GM19043 (cell line): Measurements from ENCODE around the gene EBNA1BP2.
"Not testable (repeated sequence)": the region's sequence is repeated elsewhere in the genome, so short reads cannot be mapped to it uniquely, and the experiment has no call there.

Experiments used
- ATAC-seq: cut with Tn5 transposase; IDR thresholded peaks from one replicate; pipeline ENCODE4 v1.9.1; 2021; ENCODE audit warnings: low read depth; ENCODE audit not compliant: unreplicated experiment

The EBNA1BP2 gene

GRCh38 chr1:43174873-43175272, 2.8 kb upstream of the EBNA1BP2 start:
- ATAC-seq: no peak

DNA sequence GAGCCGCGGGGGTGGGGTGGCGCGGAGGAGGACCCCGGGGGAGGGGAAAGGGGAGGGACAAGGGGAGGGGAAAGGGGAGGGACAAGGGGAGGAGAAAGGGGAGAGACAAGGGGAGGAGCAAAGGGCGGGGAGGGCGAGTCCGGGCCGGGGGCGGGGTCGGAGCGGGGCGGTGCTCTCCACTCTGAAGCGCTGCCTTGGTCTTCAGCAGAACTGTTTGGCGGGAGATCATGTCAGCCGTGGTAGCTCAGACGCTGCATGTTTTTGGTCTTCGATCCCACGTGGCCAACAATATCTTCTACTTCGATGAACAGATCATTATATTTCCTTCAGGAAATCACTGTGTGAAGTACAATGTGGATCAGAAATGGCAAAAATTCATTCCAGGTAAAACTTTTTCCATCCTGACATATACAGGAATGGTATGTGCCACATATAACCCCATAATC, 460 bp upstream of the EBNA1BP2 start:
- peak; percentile 61 for ATAC-seq

DNA sequence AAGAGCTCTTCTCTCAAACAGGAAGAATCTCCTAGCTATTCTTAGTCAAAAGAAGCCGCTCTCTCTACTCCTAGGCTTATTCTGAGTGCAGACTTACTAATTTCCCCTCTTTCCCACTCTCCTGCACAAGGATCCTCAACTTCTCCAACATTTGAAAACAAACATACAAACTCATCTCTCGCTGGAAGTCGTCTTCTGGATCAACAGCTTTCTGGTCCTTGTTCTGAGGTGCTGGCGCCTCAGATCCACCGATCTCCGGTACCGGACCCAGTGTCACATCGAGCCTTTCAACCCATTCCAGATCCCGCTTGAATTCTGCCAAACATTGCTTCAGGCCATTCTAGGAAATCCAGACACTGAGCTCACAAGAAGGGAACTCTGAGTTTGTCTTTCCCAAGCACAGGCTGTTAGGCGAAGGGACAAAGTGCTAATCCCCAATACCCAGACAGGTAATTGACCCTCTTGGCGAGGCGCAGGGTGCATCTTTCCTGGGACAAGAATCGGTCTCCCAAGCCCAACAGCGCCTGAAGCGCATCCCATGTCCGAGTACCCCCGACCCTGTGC, 696 bp downstream of the EBNA1BP2 start:
- ATAC-seq: no peak

DNA sequence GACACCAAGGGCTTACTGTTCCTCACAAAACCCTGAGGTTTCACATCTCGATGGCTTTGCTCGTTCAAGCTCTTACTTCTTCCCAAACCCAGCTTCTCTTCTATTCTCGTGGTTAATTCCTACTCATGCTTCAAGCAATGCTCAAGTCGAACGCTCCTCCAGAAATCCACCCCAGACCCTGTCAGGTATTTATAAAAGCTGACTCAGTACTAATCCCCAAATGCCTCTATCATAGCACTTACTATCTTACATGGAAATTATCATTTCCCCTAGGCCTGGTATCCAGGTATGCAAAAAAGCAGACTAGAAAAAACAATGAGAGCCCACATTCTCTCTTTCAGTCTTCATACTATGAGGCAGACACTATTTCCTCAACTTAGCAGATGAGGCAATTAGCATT, 6.3 kb downstream of the EBNA1BP2 start:
- no peak for ATAC-seq

DNA sequence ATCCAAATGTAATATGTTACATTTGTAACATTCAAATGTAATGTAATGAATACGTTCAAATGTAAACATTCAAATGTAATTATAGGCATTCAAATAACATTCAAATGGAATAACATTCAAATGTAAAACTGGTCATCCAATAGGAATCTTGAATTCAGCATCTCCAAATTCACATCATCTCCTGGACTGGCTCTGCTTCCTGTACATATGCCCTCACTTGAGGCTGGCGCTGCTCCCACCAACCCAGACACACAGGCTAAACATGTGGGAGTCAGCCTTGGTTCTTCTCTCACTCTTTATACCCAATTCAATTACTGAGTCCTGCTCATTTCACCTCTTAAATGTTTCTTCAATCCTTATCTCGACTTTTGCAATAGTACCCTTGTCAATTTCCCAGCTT, 6.9 kb downstream of the EBNA1BP2 start:
- no peak for ATAC-seq

DNA sequence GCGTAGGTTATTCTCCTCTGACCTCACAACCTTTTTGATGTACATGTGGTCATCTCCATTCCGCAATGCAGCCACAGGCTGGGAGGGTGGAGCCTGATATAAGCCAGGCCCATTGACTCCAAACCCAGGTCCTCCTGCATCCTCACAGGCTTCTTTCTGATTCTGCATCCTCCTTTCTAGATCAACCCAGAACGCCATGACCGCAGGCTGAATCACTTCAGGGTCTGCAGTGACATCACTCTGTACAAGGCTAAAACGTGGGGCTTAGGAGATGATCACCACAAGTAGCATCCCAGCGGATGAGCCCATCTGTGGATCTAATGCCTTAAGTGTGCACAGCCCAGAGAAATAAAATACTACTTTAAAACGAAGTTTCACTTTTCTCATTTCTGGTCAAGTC, 16.1 kb downstream of the EBNA1BP2 start:
- no peak for ATAC-seq

DNA sequence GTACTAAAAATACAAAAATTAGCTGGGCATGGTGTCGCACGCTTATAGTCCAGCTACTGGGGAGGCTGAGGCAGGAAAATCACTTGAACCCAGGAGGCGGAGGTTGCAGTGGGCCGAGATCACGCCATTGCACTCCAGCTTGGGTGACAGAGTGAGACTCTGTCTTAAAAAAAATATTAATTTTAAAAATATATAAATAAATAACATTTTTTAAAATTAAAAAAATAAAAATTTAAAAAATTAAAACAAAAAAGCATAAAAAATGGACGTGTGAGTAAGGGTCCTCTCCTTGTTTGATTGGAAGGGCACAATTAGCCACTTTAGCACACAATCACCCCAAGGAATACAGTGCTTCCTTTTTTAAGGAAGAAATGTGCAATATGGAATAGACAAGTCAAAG, 18.6 kb downstream of the EBNA1BP2 start:
- ATAC-seq: no peak

DNA sequence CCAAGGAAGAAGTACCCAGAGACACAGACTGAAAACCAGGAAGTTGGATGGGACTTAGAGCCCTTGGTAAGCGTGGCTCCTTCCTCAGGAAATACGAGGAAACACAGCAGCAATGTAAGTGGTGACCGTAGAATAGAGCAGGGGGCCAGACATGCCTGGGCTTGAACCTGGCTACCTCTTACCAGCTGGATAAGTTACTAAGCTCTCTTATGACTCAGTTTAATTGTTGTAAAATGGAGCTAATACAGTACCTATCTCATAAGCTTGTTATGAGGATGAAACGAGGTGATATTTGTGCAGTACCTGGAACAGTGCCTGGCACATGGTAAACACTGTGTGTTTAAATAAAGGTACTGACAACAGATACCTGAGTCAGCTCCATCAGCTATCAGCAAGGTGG, 19.2 kb downstream of the EBNA1BP2 start:
- no peak for ATAC-seq

- ATAC-seq: no peak
These were observed 22.2 kb downstream of the EBNA1BP2 start for GRCh38 chr1:43149889-43150288.

GRCh38 chr1:43147625-43148327, 24.3 kb downstream of the EBNA1BP2 start:
- no peak for ATAC-seq

GRCh38 chr1:43144237-43144636, 27.9 kb downstream of the EBNA1BP2 start:
- ATAC-seq: no peak

DNA sequence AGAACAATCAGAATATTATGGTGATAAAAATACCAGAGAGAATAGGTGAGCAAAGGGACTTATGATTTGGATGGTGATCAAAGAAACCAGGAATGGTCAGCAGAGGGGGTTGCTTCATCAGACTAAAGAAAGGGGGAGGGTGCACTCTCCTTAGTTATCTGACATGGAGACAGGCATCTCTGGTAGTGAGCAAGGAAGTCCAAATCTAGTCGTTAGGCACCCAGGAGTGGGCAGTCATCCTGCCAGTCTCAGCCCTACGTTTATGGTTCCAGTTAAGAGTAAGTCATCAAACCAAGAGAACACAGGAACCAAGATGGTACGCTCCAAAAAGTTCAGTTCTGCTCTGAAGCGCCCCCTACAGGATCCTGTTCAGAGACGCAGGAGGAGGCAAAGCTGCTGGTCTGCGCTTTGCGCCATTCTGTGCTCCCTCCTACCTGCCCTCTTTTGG, 28.6 kb downstream of the EBNA1BP2 start:
- ATAC-seq: no peak

DNA sequence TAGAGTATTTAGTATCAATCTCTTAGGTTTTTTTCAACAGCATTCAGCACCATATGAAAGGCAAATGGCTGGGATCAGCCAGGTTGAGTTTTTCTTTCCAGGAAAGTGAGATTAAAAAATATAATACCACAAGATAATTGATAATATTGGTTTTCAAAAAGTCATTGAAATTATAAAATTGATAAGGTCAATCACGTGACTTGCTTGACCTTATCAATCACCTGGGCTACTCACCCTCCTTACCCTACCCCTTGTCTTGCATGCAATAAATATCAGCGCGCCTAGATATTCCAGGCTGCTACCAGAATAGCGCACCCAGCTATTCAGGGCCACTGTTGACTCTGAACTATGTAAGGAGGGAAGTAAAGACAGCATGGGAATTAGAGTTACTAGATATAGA, 31.5 kb downstream of the EBNA1BP2 start:
- ATAC-seq: no peak

GRCh38 chr1:43140010-43140409, 32.1 kb downstream of the EBNA1BP2 start:
- no peak for ATAC-seq

- not testable (repeated sequence) for ATAC-seq
These were observed 32.8 kb downstream of the EBNA1BP2 start for GRCh38 chr1:43139295-43139694.

DNA sequence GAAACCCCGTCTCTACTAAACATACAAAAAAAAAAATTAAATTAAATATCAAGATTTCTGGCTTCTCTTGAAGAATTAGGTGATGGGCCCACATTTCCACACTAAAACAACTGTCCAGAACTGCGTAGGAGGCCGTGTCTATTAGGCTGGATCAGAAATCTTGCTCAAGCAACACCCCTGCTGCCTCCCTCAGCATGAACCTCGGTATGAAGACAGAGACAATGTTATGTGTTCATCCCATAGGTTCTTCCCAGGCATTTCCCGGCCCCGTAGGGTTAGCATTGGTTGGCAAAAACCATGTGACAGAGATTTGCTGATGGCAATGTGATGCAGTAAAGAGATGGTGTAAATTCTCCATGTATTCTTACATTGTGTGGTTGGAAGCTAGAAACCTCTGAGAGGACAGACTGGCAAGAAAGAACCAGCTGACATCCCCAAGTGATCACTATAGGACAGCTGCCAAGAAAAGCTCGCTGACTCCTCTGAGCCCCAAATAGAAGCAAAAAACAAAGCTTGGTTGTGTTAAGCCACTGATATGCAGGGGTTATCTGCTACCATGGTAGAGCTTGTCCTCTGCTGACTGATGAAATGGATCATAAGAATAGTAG, 34.5 kb downstream of the EBNA1BP2 start:
- ATAC-seq: no peak

GRCh38 chr1:43135857-43136781, 36.0 kb downstream of the EBNA1BP2 start:
- ATAC-seq: no peak

- ATAC-seq: no peak
These were observed 37.5 kb downstream of the EBNA1BP2 start for GRCh38 chr1:43134640-43135039.

GRCh38 chr1:43134068-43134467, 38.0 kb downstream of the EBNA1BP2 start:
- no peak for ATAC-seq

DNA sequence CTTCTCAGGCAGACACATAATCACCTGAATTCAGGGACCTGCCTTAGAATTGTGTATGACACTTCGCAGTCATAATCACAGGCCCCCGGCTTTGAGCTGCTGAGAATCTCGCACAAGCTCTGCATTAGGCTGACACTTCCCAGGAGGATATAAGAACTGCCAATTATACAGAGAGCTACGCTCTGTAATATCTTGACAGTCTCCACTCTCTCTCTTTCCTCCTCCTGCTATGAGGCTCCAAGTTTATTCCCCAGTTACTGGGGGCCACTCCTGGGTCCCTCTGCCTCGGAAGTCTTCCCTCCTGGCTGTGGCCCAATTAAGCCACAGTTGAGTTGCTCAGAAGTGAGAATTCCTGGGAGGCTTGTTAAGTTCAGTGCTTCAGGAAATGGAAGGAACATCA, 42.7 kb downstream of the EBNA1BP2 start:
- ATAC-seq: no peak

- ATAC-seq: no peak
These were observed 43.3 kb downstream of the EBNA1BP2 start for GRCh38 chr1:43128816-43129215.
